ENCODE measurements around the gene GINS2. TPM values are rescaled to one million over a fixed set of nuclear protein-coding genes. Genes with fewer than 3 reads are reported as not detected.

The GINS2 gene
- total RNA-seq, 1 donor = 1.8 TPM

GRCh38 chr16:85668676-85669424, 19.9 kb downstream of the GINS2 start:
- H3K27me3 ChIP-seq (ENCODE audit: insufficient read depth, low read length) = no peaks in the 10 kb centered on the region
- H3K4me1 ChIP-seq (ENCODE audit: insufficient read depth, low read length) = peaks cover 5% of the 10 kb centered on the region
- no peak overlapping the region for H3K4me3 ChIP-seq (ENCODE audit: insufficient read depth, low read length)
- TF ChIP-seq CTCF (IDR thresholded peaks at IDR 0.05; ENCODE audit: extremely low read depth, low read depth, low read length) = no peak
- H3K9me3 ChIP-seq (ENCODE audit: low read depth, low read length) = no peaks in the 10 kb centered on the region
- peaks cover 87% of the 10 kb centered on the region for H3K36me3 ChIP-seq (ENCODE audit: insufficient read depth, low read length)
- no peak overlapping the region for H2AFZ ChIP-seq (ENCODE audit: low read length)
- peaks cover 35% of the 10 kb centered on the region for H4K20me1 ChIP-seq (ENCODE audit: insufficient read depth, low read length)
- H3K79me2 ChIP-seq (ENCODE audit: insufficient read depth, low read length) = peaks cover 3% of the 10 kb centered on the region
- peak; percentile 58 for DNase-seq (ENCODE audit: insufficient read length, low spot score, missing footprints)
- H3K4me2 ChIP-seq (ENCODE audit: insufficient read depth, low read length) = no peak overlapping the region
- H3K27ac ChIP-seq (ENCODE audit: low read depth, low read length) = no peak overlapping the region

GRCh38 chr16:85667841-85668413, 20.8 kb downstream of the GINS2 start:
- Histone ChIP-seq H3K79me2 (ENCODE audit: insufficient read depth, low read length) (peaks cover 3% of the 10 kb centered on the region), H3K27me3 (ENCODE audit: insufficient read depth, low read length) (no peaks in the 10 kb centered on the region), H3K4me2 (ENCODE audit: insufficient read depth, low read length) (no peak overlapping the region), H2AFZ (ENCODE audit: low read length) (no peak overlapping the region), H3K27ac (ENCODE audit: low read depth, low read length) (no peak overlapping the region), H3K9me3 (ENCODE audit: low read depth, low read length) (no peaks in the 10 kb centered on the region), H3K4me3 (ENCODE audit: insufficient read depth, low read length) (no peak overlapping the region), H3K36me3 (ENCODE audit: insufficient read depth, low read length) (peaks cover 96% of the 10 kb centered on the region), H3K4me1 (ENCODE audit: insufficient read depth, low read length) (no peaks in the 10 kb centered on the region), H4K20me1 (ENCODE audit: insufficient read depth, low read length) (peaks cover 34% of the 10 kb centered on the region)
- TF ChIP-seq CTCF (IDR thresholded peaks at IDR 0.05; ENCODE audit: extremely low read depth, low read depth, low read length) = no peak
- DNase-seq (ENCODE audit: insufficient read length, low spot score, missing footprints) = peak; percentile 65

DNA sequence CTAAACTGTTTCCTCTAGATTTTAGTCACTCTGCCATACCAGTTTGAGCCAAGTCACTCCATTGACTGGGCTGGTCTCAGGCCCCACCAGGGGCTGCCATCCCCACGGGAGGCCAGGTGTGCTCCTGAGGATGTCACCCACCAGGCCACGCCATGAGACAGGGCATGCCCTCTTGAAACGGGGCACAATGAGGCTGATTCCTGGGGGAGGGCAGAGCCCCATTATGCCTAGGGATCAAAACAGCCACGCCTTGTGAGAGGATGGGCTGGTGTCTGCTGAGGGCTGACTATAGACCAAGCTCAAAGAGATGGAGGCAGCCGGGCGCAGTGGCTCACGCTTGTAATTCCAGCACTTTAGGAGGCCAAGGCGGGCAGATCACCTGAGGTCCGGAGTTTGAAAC, 21.5 kb downstream of the GINS2 start:
- no peaks in the 10 kb centered on the region for H3K4me1 ChIP-seq (ENCODE audit: insufficient read depth, low read length)
- H3K27me3 ChIP-seq (ENCODE audit: insufficient read depth, low read length) = no peaks in the 10 kb centered on the region
- H3K4me3 ChIP-seq (ENCODE audit: insufficient read depth, low read length) = no peak overlapping the region
- no peak overlapping the region for H3K4me2 ChIP-seq (ENCODE audit: insufficient read depth, low read length)
- no peaks in the 10 kb centered on the region for H3K9me3 ChIP-seq (ENCODE audit: low read depth, low read length)
- no peak for TF ChIP-seq CTCF (IDR thresholded peaks at IDR 0.05; ENCODE audit: extremely low read depth, low read depth, low read length)
- H3K27ac ChIP-seq (ENCODE audit: low read depth, low read length) = no peak overlapping the region
- H3K36me3 ChIP-seq (ENCODE audit: insufficient read depth, low read length) = peaks cover 90% of the 10 kb centered on the region
- H3K79me2 ChIP-seq (ENCODE audit: insufficient read depth, low read length) = peaks cover 3% of the 10 kb centered on the region
- DNase-seq (ENCODE audit: insufficient read length, low spot score, missing footprints) = peak; percentile 68
- peaks cover 41% of the 10 kb centered on the region for H4K20me1 ChIP-seq (ENCODE audit: insufficient read depth, low read length)
- no peak overlapping the region for H2AFZ ChIP-seq (ENCODE audit: low read length)

GRCh38 chr16:85665929-85666328, 22.8 kb downstream of the GINS2 start:
- Histone ChIP-seq H2AFZ (ENCODE audit: low read length) (no peak overlapping the region), H3K27me3 (ENCODE audit: insufficient read depth, low read length) (no peaks in the 10 kb centered on the region), H3K9me3 (ENCODE audit: low read depth, low read length) (no peaks in the 10 kb centered on the region), H3K4me2 (ENCODE audit: insufficient read depth, low read length) (no peak overlapping the region), H3K27ac (ENCODE audit: low read depth, low read length) (no peak overlapping the region), H3K4me1 (ENCODE audit: insufficient read depth, low read length) (no peaks in the 10 kb centered on the region), H3K36me3 (ENCODE audit: insufficient read depth, low read length) (peaks cover 87% of the 10 kb centered on the region), H3K79me2 (ENCODE audit: insufficient read depth, low read length) (peaks cover 3% of the 10 kb centered on the region), H3K4me3 (ENCODE audit: insufficient read depth, low read length) (no peak overlapping the region), H4K20me1 (ENCODE audit: insufficient read depth, low read length) (peaks cover 39% of the 10 kb centered on the region)
- no peak for TF ChIP-seq CTCF (IDR thresholded peaks at IDR 0.05; ENCODE audit: extremely low read depth, low read depth, low read length)
- peak; percentile 43 for DNase-seq (ENCODE audit: insufficient read length, low spot score, missing footprints)

All from osteoblast (primary cell).